Liver (tissue), 9 donors: Measurements from ENCODE around the gene SORBS2. TPM values are rescaled to one million over a fixed set of nuclear protein-coding genes. Genes with fewer than 3 reads are reported as not detected.

Source experiments
- DNase-seq: peaks from one replicate; pipeline ENCODE4 v3.0.0-alpha.2; 2017; ENCODE audit warnings: low spot score
- H3K27ac ChIP-seq, 2 donors: one replicate each; pipeline ENCODE4 v1.7.0; 2013; ENCODE audit warnings: inconsistent platforms in 2 of 2, low read length in 2 of 2, control low read depth in 1 of 2, low read depth in 1 of 2, mild to moderate bottlenecking in 1 of 2
- H3K27me3 ChIP-seq, 4 donors: one replicate each; pipeline versions ENCODE4 v1.6.1 to v1.7.0; 2013; ENCODE audit warnings: low read length in 3 of 4, inconsistent platforms in 1 of 4, mild to moderate bottlenecking in 1 of 4, moderate library complexity in 1 of 4; ENCODE audit not compliant: control insufficient read depth in 4 of 4, insufficient read depth in 4 of 4
- H3K36me3 ChIP-seq, 4 donors: one replicate each; pipeline versions ENCODE4 v1.6.1 to v1.7.0; 2013; ENCODE audit warnings: low read length in 3 of 4, mild to moderate bottlenecking in 3 of 4, low read depth in 1 of 4, moderate library complexity in 1 of 4; ENCODE audit not compliant: control insufficient read depth in 4 of 4, insufficient read depth in 3 of 4
- H3K4me1 ChIP-seq, 4 donors: one replicate each; pipeline versions ENCODE4 v1.6.1 to v1.7.0; 2013; ENCODE audit warnings: low read length in 3 of 4, mild to moderate bottlenecking in 3 of 4, moderate library complexity in 1 of 4; ENCODE audit not compliant: control insufficient read depth in 4 of 4, insufficient read depth in 4 of 4
- H3K4me3 ChIP-seq, 3 donors: one replicate each; pipeline versions ENCODE4 v1.6.1 to v1.7.0; 2013; ENCODE audit warnings: low read length in 3 of 3, control low read depth in 1 of 3, low read depth in 1 of 3, mild to moderate bottlenecking in 1 of 3
- H3K9ac ChIP-seq, 2 donors: one replicate each; pipeline ENCODE4 v1.7.0; 2013; ENCODE audit warnings: low read length in 2 of 2, mild to moderate bottlenecking in 2 of 2, moderate library complexity in 2 of 2, control low read depth in 1 of 2, low read depth in 1 of 2
- H3K9me3 ChIP-seq, 4 donors: one replicate each; pipeline versions ENCODE4 v1.6.1 to v1.7.0; 2013; ENCODE audit warnings: low read length in 3 of 4; ENCODE audit not compliant: control insufficient read depth in 4 of 4
- CTCF ChIP-seq: fragments of 150-350 bp; IDR thresholded peaks from 2 replicates; pipeline ENCODE4 v1.5.1; 2017; ENCODE audit warnings: improper control_type of control experiment, low read depth, low read length; ENCODE audit not compliant: missing input control
- EGR1 ChIP-seq, 2 donors: IDR thresholded peaks; 2 replicates each; pipeline ENCODE4 v1.6.1; 2016 to 2018; ENCODE audit warnings: antibody characterized with exemption in 2 of 2, low read depth in 2 of 2
- FOXA1 ChIP-seq: IDR thresholded peaks from 2 replicates; pipeline ENCODE4 v1.6.1; 2016; ENCODE audit warnings: antibody characterized with exemption
- FOXA2 ChIP-seq: IDR thresholded peaks from 2 replicates; pipeline ENCODE4 v1.6.1; 2016; ENCODE audit warnings: antibody characterized with exemption
- GABPA ChIP-seq, 2 donors: IDR thresholded peaks in 1 of 2; conservative IDR thresholded peaks in 1 of 2; 2 replicates each; pipeline ENCODE4 v1.6.1; 2016; ENCODE audit warnings: antibody characterized with exemption in 2 of 2, mild to moderate bottlenecking in 1 of 2, moderate library complexity in 1 of 2
- HNF4A ChIP-seq, 2 donors: conservative IDR thresholded peaks; 2 replicates each; pipeline ENCODE4 v1.6.1; 2016; ENCODE audit warnings: antibody characterized with exemption in 2 of 2, mild to moderate bottlenecking in 2 of 2
- HNF4G ChIP-seq: IDR thresholded peaks from 2 replicates; pipeline ENCODE4 v1.6.1; 2016; ENCODE audit warnings: antibody characterized with exemption
- JUND ChIP-seq, 2 donors: IDR thresholded peaks; 2 replicates each; pipeline ENCODE4 v1.6.1; 2016; ENCODE audit warnings: antibody characterized with exemption in 2 of 2
- MAX ChIP-seq: IDR thresholded peaks from 2 replicates; pipeline ENCODE4 v1.6.1; 2016; ENCODE audit warnings: antibody characterized with exemption
- NR2F2 ChIP-seq: IDR thresholded peaks from 2 replicates; pipeline ENCODE4 v1.6.1; 2016; ENCODE audit warnings: antibody characterized with exemption
- RAD21 ChIP-seq, 2 donors: IDR thresholded peaks; 2 replicates each; pipeline ENCODE4 v1.6.1; 2016; ENCODE audit warnings: antibody characterized with exemption in 2 of 2, mild to moderate bottlenecking in 2 of 2
- REST ChIP-seq: IDR thresholded peaks from 2 replicates; pipeline ENCODE4 v1.6.1; 2016; ENCODE audit warnings: antibody characterized with exemption, mild to moderate bottlenecking
- RXRA ChIP-seq, 2 donors: IDR thresholded peaks; 2 replicates each; pipeline ENCODE4 v1.6.1; 2017 to 2018; ENCODE audit warnings: antibody characterized with exemption in 2 of 2, mild to moderate bottlenecking in 1 of 2
- SP1 ChIP-seq: IDR thresholded peaks from 2 replicates; pipeline ENCODE4 v1.6.1; 2018; ENCODE audit warnings: antibody characterized with exemption, mild to moderate bottlenecking
- TAF1 ChIP-seq: conservative IDR thresholded peaks from 2 replicates; pipeline ENCODE4 v1.6.1; 2016; ENCODE audit warnings: antibody characterized with exemption, mild to moderate bottlenecking
- YY1 ChIP-seq: IDR thresholded peaks from 2 replicates; pipeline ENCODE4 v1.6.1; 2016; ENCODE audit warnings: antibody characterized with exemption, mild to moderate bottlenecking
- WGBS: extraction: QIAGEN DNeasy Blood & Tissue Kit; methylation state at CpG from one replicate; pipeline ENCODE4 v1.1.7; 2013; 5-methylcytosine and 5-hydroxymethylcytosine counted together
- polyA plus RNA-seq, 2 donors: library from polyadenylated mRNA; stranded (reverse) in 1 of 2; unstranded in 1 of 2; fragments of 200-250 nt in 1 of 2; fragments of >200 nt in 1 of 2; fragmentation: Nextera tagmentation in 1 of 2; extraction: Ambion mirVana in 1 of 2; gene quantifications; one replicate each; pipeline versions ENCODE4 v1.2.1 to v1.2.3, GENCODE V29; 2013 to 2015
- total RNA-seq, 2 donors: library from RNA; depleted of rRNA; stranded (reverse); fragments of >200 nt; gene quantifications; one replicate each; pipeline ENCODE4 v1.2.3, GENCODE V29; 2014
- TF ChIP-seq, protein P1 (sequence below): IDR thresholded peaks from 2 replicates; pipeline ENCODE4 v1.6.1; 2016; ENCODE audit warnings: antibody characterized with exemption
- TF ChIP-seq, protein P2 (sequence below): IDR thresholded peaks from 2 replicates; pipeline ENCODE4 v1.6.1; 2016; ENCODE audit warnings: antibody characterized with exemption
- donor health status: healthy.
- donor health status: healthy.
- donor health status: healthy.
- donor health status: healthy.
- donor health status: healthy.

Gene SORBS2
- total and polyA plus RNA-seq, 4 donors: 23.3 to 136 (median 59.6) TPM

DNA sequence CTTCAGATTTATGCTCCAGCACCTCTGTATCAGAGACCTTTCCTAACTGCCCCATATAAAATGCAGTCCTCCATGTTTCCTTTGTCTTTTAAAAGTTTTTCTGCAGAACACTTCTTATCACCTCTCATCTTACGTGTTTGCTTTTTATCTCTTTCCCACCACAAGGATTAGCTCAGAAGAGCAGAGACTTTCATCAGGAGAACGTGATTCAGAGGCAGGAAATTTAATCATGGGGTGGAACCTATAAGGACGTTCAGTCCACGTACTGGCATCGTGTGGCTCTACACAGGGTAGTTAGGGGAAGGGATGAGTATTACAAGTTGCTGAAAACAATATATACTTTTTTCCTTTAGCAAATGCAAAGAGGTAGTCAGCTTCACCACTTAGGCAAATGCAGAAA is 98.7 kb downstream of the SORBS2 start:
- TF ChIP-seq TAF1 (no peak), JUND (IDR thresholded peaks at IDR 0.05) (no peak), YY1 (no peak), RAD21 (IDR thresholded peaks at IDR 0.05) (no peak), FOXA1 (no peak), CTCF (no peak)
- TF ChIP-seq, protein P1, sequence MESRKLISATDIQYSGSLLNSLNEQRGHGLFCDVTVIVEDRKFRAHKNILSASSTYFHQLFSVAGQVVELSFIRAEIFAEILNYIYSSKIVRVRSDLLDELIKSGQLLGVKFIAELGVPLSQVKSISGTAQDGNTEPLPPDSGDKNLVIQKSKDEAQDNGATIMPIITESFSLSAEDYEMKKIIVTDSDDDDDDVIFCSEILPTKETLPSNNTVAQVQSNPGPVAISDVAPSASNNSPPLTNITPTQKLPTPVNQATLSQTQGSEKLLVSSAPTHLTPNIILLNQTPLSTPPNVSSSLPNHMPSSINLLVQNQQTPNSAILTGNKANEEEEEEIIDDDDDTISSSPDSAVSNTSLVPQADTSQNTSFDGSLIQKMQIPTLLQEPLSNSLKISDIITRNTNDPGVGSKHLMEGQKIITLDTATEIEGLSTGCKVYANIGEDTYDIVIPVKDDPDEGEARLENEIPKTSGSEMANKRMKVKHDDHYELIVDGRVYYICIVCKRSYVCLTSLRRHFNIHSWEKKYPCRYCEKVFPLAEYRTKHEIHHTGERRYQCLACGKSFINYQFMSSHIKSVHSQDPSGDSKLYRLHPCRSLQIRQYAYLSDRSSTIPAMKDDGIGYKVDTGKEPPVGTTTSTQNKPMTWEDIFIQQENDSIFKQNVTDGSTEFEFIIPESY: no peak
- TF ChIP-seq, protein P2, sequence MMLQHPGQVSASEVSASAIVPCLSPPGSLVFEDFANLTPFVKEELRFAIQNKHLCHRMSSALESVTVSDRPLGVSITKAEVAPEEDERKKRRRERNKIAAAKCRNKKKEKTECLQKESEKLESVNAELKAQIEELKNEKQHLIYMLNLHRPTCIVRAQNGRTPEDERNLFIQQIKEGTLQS: no peak
- 35% methylated on average over 5 of the region's 5 CpGs for WGBS
- no peaks in the 10 kb centered on the region for H3K27me3 ChIP-seq
- DNase-seq: no peak
- peak overlapping the region; percentile 95 to 97 for H3K27ac ChIP-seq
- no peaks in the 10 kb centered on the region for H3K36me3 ChIP-seq
- H3K4me1 ChIP-seq: peaks cover 7 to 67% (median 25%) of the 10 kb centered on the region in 4 donors
- no peaks in the 10 kb centered on the region for H3K9me3 ChIP-seq
- peak overlapping the region; percentile 20 to 70 for H3K9ac ChIP-seq
- H3K4me3 ChIP-seq: no peak overlapping the region

- Histone ChIP-seq H3K27ac (peak overlapping the region; percentile 95 to 97), H3K27me3 (no peaks in the 10 kb centered on the region), H3K4me1 (peaks cover 7 to 62% (median 22%) of the 10 kb centered on the region in 4 donors), H3K36me3 (no peaks in the 10 kb centered on the region), H3K9me3 (no peaks in the 10 kb centered on the region), H3K4me3 (peak overlapping the region; percentile 15 to 30 (median 26)), H3K9ac (peak overlapping the region; percentile 57 to 95)
- DNase-seq: peak; percentile 53
- no peak for TF ChIP-seq YY1
- TF ChIP-seq RAD21 (IDR thresholded peaks at IDR 0.05): peak; percentile 37 to 63
- no peak for TF ChIP-seq GABPA (IDR thresholded peaks at IDR 0.05 in 1 of 2, conservative IDR thresholded peaks at IDR 0.05 in 1 of 2)
- TF ChIP-seq, protein P2: no peak
- TF ChIP-seq TAF1: no peak
- peak; percentile 37 for TF ChIP-seq FOXA2
- peak; percentile 73 for TF ChIP-seq REST
- peak; percentile 56 for TF ChIP-seq NR2F2
- peak; percentile 79 for TF ChIP-seq HNF4G
- TF ChIP-seq RXRA (IDR thresholded peaks at IDR 0.05): peak; percentile 89 to 90
- peak; percentile 94 for TF ChIP-seq SP1
- TF ChIP-seq MAX: peak; percentile 80
- TF ChIP-seq FOXA1: peak; percentile 57
- TF ChIP-seq HNF4A (conservative IDR thresholded peaks at IDR 0.05): peak; percentile 92 to 93
- TF ChIP-seq, protein P1: peak; percentile 39
- TF ChIP-seq JUND (IDR thresholded peaks at IDR 0.05): peak; percentile 51 to 57
- no peak for TF ChIP-seq EGR1 (IDR thresholded peaks at IDR 0.05; ENCODE audit: low read depth in 2 of 2)
- no peak for TF ChIP-seq CTCF
- WGBS: 32% methylated on average over 18 of the region's 18 CpGs
These were observed 99.5 kb downstream of the SORBS2 start for GRCh38 chr4:185712350-185713024.
